H1 (cell line): ENCODE data around the gene ARID5A. TPM values are rescaled to one million over a fixed set of nuclear protein-coding genes. Genes with fewer than 3 reads are reported as not detected.

ENCODE experiments used
- CTCF ChIA-PET: fragments of 300-600 bp; sonication (Branson Sonifier 250); formaldehyde crosslinking; loops from one replicate; lab custom pipeline; 2021; ENCODE audit not compliant: partially characterized antibody; lab: Charles Lee
- POLR2A ChIA-PET: fragments of 300-600 bp; sonication (Branson Sonifier 250); formaldehyde crosslinking; loops from one replicate; lab custom pipeline; 2021; ENCODE audit warnings: inconsistent platforms; ENCODE audit not compliant: partially characterized antibody; lab: Charles Lee
- DNase-seq, 2 experiments: peaks; one replicate each; pipeline versions ENCODE4 v3.0.0 to v3.0.0-alpha.2; 2010 to 2022; ENCODE audit warnings: low spot score in 2 of 2, low read depth in 1 of 2, mixed read lengths in 1 of 2
- FAIRE-seq: peaks from 2 replicates; lab custom pipeline; 2011; peaks lifted over from hg19 to GRCh38; lab: Jason Lieb, UNC
- H2AFZ ChIP-seq: 2 replicates; pipeline ENCODE4 v1.8.1; 2012; ENCODE audit warnings: low read length, inconsistent platforms
- H2AK5ac ChIP-seq: 2 replicates; pipeline ENCODE4 v1.6.1; 2013; ENCODE audit warnings: low read depth, low read length
- H2BK120ac ChIP-seq: replicated peaks from 2 replicates; pipeline ENCODE3; 2013; ENCODE audit warnings: low read depth, low read length, inconsistent platforms
- H2BK12ac ChIP-seq: 2 replicates; pipeline ENCODE4 v1.6.1; 2013; ENCODE audit warnings: low read depth, low read length
- H2BK15ac ChIP-seq: 2 replicates; pipeline ENCODE4 v1.6.1; 2013; ENCODE audit warnings: low read length
- H2BK20ac ChIP-seq: 2 replicates; pipeline ENCODE4 v1.6.1; 2013; ENCODE audit warnings: low read length
- H2BK5ac ChIP-seq: 2 replicates; pipeline ENCODE4 v1.6.1; 2013; ENCODE audit warnings: low read depth, low read length
- H3K14ac ChIP-seq: 2 replicates; pipeline ENCODE4 v1.6.1; 2013; ENCODE audit warnings: inconsistent platforms; ENCODE audit not compliant: insufficient read length
- H3K18ac ChIP-seq: 2 replicates; pipeline ENCODE4 v1.6.1; 2013; ENCODE audit warnings: low read length; ENCODE audit errors: extremely low read depth
- H3K23ac ChIP-seq: 2 replicates; pipeline ENCODE4 v1.6.1; 2013; ENCODE audit warnings: inconsistent platforms; ENCODE audit not compliant: insufficient read length
- H3K23me2 ChIP-seq: 2 replicates; pipeline ENCODE4 v1.6.1; 2013; ENCODE audit warnings: low read depth, low read length
- H3K27ac ChIP-seq: 2 replicates; pipeline ENCODE4 v1.6.1; 2011; ENCODE audit warnings: low read depth, low read length, inconsistent platforms
- H3K27me3 ChIP-seq, 4 experiments: replicated peaks in 1 of 4; 1 replicate in 1 of 4; 2 replicates in 3 of 4; pipeline versions ENCODE4 v1.6.1 to v1.8.1; 2011 to 2013; ENCODE audit warnings: low read length in 3 of 4, mild to moderate bottlenecking in 3 of 4, inconsistent platforms in 2 of 4, mixed read lengths in 2 of 4, moderate library complexity in 1 of 4; ENCODE audit not compliant: control insufficient read depth in 3 of 4, insufficient read depth in 3 of 4; ENCODE audit errors: extremely low read depth in 1 of 4
- H3K36me3 ChIP-seq, 4 experiments: 2 replicates each; pipeline versions ENCODE4 v1.6.1 to v1.8.1; 2011 to 2013; ENCODE audit warnings: mild to moderate bottlenecking in 4 of 4, low read length in 3 of 4, moderate library complexity in 2 of 4, control low read depth in 1 of 4, inconsistent platforms in 1 of 4; ENCODE audit not compliant: insufficient read depth in 4 of 4, control insufficient read depth in 2 of 4
- H3K4ac ChIP-seq: replicated peaks from 2 replicates; pipeline ENCODE3; 2013; ENCODE audit warnings: low read length, low read depth, mixed read lengths, inconsistent platforms; ENCODE audit not compliant: insufficient read length
- H3K4me1 ChIP-seq, 4 experiments: replicated peaks in 1 of 4; 1 replicate in 1 of 4; 2 replicates in 3 of 4; pipeline versions ENCODE4 v1.6.1 to v1.8.1; 2011 to 2013; ENCODE audit warnings: low read length in 3 of 4, inconsistent platforms in 2 of 4, mixed read lengths in 1 of 4; ENCODE audit not compliant: insufficient read depth in 4 of 4, control insufficient read depth in 3 of 4
- H3K4me2 ChIP-seq, 2 experiments: 2 replicates each; pipeline versions ENCODE4 v1.6.1 to v1.8.1; 2011 to 2013; ENCODE audit warnings: low read depth in 2 of 2, low read length in 2 of 2, control low read depth in 1 of 2, inconsistent platforms in 1 of 2, mild to moderate bottlenecking in 1 of 2; ENCODE audit not compliant: insufficient read depth in 1 of 2
- H3K4me3 ChIP-seq, 4 experiments: fragments of 200-600, 300-600 bp in 1 of 4; sonication (generic), shearing (Covaris generic), sonication (Bioruptor Twin) in 1 of 4; 2 replicates each; pipeline versions ENCODE4 v1.5.1 to v1.8.1; 2011 to 2016; ENCODE audit warnings: low read length in 4 of 4, low read depth in 3 of 4, control low read depth in 2 of 4, inconsistent platforms in 2 of 4, mild to moderate bottlenecking in 2 of 4, mixed read lengths in 1 of 4, moderate library complexity in 1 of 4; ENCODE audit not compliant: insufficient read depth in 2 of 4; ENCODE audit errors: extremely low read depth in 1 of 4
- H3K56ac ChIP-seq: replicated peaks from 2 replicates; pipeline ENCODE3; 2013; ENCODE audit warnings: low read depth, mild to moderate bottlenecking, mixed read lengths, low read length, inconsistent platforms; ENCODE audit not compliant: insufficient read length
- H3K79me1 ChIP-seq: 2 replicates; pipeline ENCODE4 v1.6.1; 2013; ENCODE audit warnings: low read depth, low read length, control low read depth
- H3K79me2 ChIP-seq, 2 experiments: 2 replicates each; pipeline versions ENCODE4 v1.6.1 to v1.8.1; 2012 to 2013; ENCODE audit warnings: low read length in 2 of 2, mild to moderate bottlenecking in 2 of 2, inconsistent platforms in 1 of 2; ENCODE audit not compliant: insufficient read depth in 2 of 2, control insufficient read depth in 1 of 2
- H3K9ac ChIP-seq, 4 experiments: replicated peaks in 1 of 4; 1 replicate in 1 of 4; 2 replicates in 3 of 4; pipeline versions ENCODE4 v1.6.1 to v1.8.1; 2011 to 2013; ENCODE audit warnings: low read depth in 3 of 4, low read length in 3 of 4, control low read depth in 2 of 4, mild to moderate bottlenecking in 2 of 4, moderate library complexity in 2 of 4, inconsistent platforms in 1 of 4; ENCODE audit errors: extremely low read depth in 1 of 4
- H3K9me3 ChIP-seq, 2 experiments: 2 replicates each; pipeline versions ENCODE4 v1.6.1 to v1.8.1; 2012 to 2013; ENCODE audit warnings: mild to moderate bottlenecking in 2 of 2, moderate library complexity in 2 of 2, control low read depth in 1 of 2, inconsistent platforms in 1 of 2, low read depth in 1 of 2, low read length in 1 of 2, mixed read lengths in 1 of 2; ENCODE audit not compliant: insufficient read depth in 2 of 2
- H4K20me1 ChIP-seq, 2 experiments: replicated peaks in 1 of 2; 2 replicates each; pipeline versions ENCODE3 to v1.8.1; 2011 to 2013; ENCODE audit warnings: inconsistent platforms in 2 of 2, low read length in 2 of 2, mild to moderate bottlenecking in 1 of 2; ENCODE audit not compliant: insufficient read depth in 2 of 2, control insufficient read depth in 1 of 2
- H4K5ac ChIP-seq: 2 replicates; pipeline ENCODE4 v1.6.1; 2013; ENCODE audit warnings: low read length, low read depth, mixed read lengths, inconsistent platforms; ENCODE audit not compliant: insufficient read length
- H4K8ac ChIP-seq: 2 replicates; pipeline ENCODE4 v1.8.0; 2013; ENCODE audit warnings: mild to moderate bottlenecking, moderate library complexity, low read length, inconsistent platforms; ENCODE audit not compliant: insufficient read depth; ENCODE audit errors: extremely low read depth
- H4K91ac ChIP-seq: replicated peaks from 2 replicates; pipeline ENCODE3; 2013; ENCODE audit warnings: low read length, mixed read lengths, inconsistent platforms; ENCODE audit not compliant: insufficient read length
- GABPA ChIP-seq: IDR thresholded peaks from 2 replicates; pipeline ENCODE4 v1.6.1; 2011; ENCODE audit warnings: mild to moderate bottlenecking, low read length, moderate library complexity, borderline replicate concordance; ENCODE audit not compliant: insufficient read depth
- KDM4A ChIP-seq: IDR thresholded peaks from one replicate; pipeline ENCODE4 v1.7.1; 2012; ENCODE audit warnings: low read depth, mild to moderate bottlenecking, moderate library complexity, low read length, inconsistent platforms; ENCODE audit not compliant: severe bottlenecking
- NANOG ChIP-seq: IDR thresholded peaks from 2 replicates; pipeline ENCODE4 v1.6.1; 2011; ENCODE audit warnings: low read length, low read depth, mild to moderate bottlenecking, inconsistent platforms; ENCODE audit not compliant: insufficient read depth, poor library complexity, severe bottlenecking
- SIN3A ChIP-seq, 2 experiments: IDR thresholded peaks in 1 of 2; conservative IDR thresholded peaks in 1 of 2; 2 replicates each; pipeline ENCODE4 v1.6.1; 2011 to 2012; ENCODE audit warnings: low read length in 2 of 2, improper control_type of control experiment in 1 of 2, low read depth in 1 of 2, mild to moderate bottlenecking in 1 of 2
- SUZ12 ChIP-seq: fragments of 200-600 bp; sonication (generic); IDR thresholded peaks from 2 replicates; pipeline ENCODE4 v1.6.1; 2012; ENCODE audit warnings: mild to moderate bottlenecking, inconsistent platforms, low read length, moderate library complexity, mixed read lengths
- TBP ChIP-seq: IDR thresholded peaks from 2 replicates; pipeline ENCODE4 v1.6.1; 2011; ENCODE audit warnings: low read depth, low read length, improper control_type of control experiment
- WGBS, 2 experiments: shearing (Covaris generic) in 1 of 2; methylation state at CpG; one replicate each; pipeline versions ENCODE4 v1.1.6 to v1.1.7; 2013 to 2015; ENCODE audit warnings: low lambda C conversion rate in 2 of 2, mixed read lengths in 2 of 2, inconsistent platforms in 1 of 2, low coverage in 1 of 2, missing lambda C conversion rate in 1 of 2; ENCODE audit not compliant: insufficient replicate concordance in 2 of 2, insufficient coverage in 1 of 2, insufficient read length in 1 of 2; ENCODE audit errors: extremely low coverage in 1 of 2, missing lambda C conversion rate in 1 of 2; 5-methylcytosine and 5-hydroxymethylcytosine counted together
- polyA plus RNA-seq, 7 experiments: library from polyadenylated mRNA; depleted of rRNA in 3 of 7; stranded (reverse) in 5 of 7; unstranded in 2 of 7; fragments of >200 nt in 5 of 7; fragments of 200-250 nt in 2 of 7; gene quantifications; 1 replicate in 5 of 7; 2 replicates in 1 of 7; 4 replicates in 1 of 7; pipeline versions ENCODE4 v1.2.1 to v1.2.3, GENCODE V29; 2011 to 2013; ENCODE audit warnings: missing spikeins in 2 of 7, mixed read lengths in 2 of 7
- total RNA-seq: library from RNA; stranded (reverse); fragmentation: NEBNext Ultra II Directional; extraction: Animal tissue kit (Norgen Biotek cat#: 25700); gene quantifications from 2 replicates; pipeline ENCODE4 v1.2.1, GENCODE V29; 2021
- TF ChIP-seq, protein P1 (sequence below): IDR thresholded peaks from 2 replicates; pipeline ENCODE4 v1.6.1; 2012; ENCODE audit warnings: low read length, inconsistent platforms

Gene ARID5A
- total and polyA plus RNA-seq, 2 of the 8 experiments (the other 6 are each of a cell fraction or from before 2014, with no cell fraction given) = 3.3 to 5.3 TPM

DNA sequence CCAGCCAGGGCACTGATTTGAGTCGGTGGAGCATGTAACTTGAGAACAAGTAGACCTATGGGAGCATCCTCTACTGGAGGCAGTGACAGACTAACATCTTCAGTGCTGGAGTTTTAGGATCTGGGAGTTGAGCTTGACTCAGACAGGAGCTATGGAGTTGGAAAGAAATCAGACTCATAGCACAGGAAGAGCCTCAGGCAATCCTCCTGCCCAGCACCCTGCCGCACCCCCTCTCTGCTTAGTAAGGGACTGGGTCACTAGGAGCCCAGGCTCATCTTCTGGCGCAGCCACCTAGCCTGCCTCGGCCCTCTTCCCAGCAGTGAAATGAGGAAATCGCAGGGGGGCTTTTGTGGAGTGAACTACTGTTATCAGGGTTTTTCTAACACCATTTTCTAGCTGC lies 3.6 kb downstream of the ARID5A start:
- FAIRE-seq = no peak

More for the DNA sequence above, 3.6 kb downstream of the ARID5A start:
- H3K9me3 ChIP-seq = no peaks in the 10 kb centered on the region
- H3K23me2 ChIP-seq = peaks cover 14% of the 10 kb centered on the region; the same call in 1 of the 2 replicates
- H3K79me2 ChIP-seq = no peaks in the 10 kb centered on the region
- no peak overlapping the region for H2BK120ac ChIP-seq
- DNase-seq = no peak
- no peak overlapping the region for H2BK20ac ChIP-seq
- no peak overlapping the region for H3K27ac ChIP-seq
- no peaks in the 10 kb centered on the region for H3K36me3 ChIP-seq
- no peak overlapping the region for H3K4me3 ChIP-seq
- 0 out of 2 replicates have a peak overlapping the region, but pooled peaks have one; percentile 2 for H2BK12ac ChIP-seq
- no peak overlapping the region; the same call in 1 of the 2 replicates for H2AK5ac ChIP-seq
- no peak overlapping the region for H3K14ac ChIP-seq
- H3K18ac ChIP-seq = no peak overlapping the region
- TF ChIP-seq, protein P1, sequence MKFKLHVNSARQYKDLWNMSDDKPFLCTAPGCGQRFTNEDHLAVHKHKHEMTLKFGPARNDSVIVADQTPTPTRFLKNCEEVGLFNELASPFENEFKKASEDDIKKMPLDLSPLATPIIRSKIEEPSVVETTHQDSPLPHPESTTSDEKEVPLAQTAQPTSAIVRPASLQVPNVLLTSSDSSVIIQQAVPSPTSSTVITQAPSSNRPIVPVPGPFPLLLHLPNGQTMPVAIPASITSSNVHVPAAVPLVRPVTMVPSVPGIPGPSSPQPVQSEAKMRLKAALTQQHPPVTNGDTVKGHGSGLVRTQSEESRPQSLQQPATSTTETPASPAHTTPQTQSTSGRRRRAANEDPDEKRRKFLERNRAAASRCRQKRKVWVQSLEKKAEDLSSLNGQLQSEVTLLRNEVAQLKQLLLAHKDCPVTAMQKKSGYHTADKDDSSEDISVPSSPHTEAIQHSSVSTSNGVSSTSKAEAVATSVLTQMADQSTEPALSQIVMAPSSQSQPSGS = no peak
- TF ChIP-seq NANOG = no peak
- no peak for TF ChIP-seq TBP
- TF ChIP-seq GABPA = no peak
- no peak for TF ChIP-seq SUZ12
- TF ChIP-seq SIN3A (conservative IDR thresholded peaks at IDR 0.05 in 1 of 2, IDR thresholded peaks at IDR 0.05 in 1 of 2; ENCODE audit: low read depth in 1 of 2, low read length in 2 of 2) = no peak
- TF ChIP-seq KDM4A = no peak
- H4K20me1 ChIP-seq = peaks cover 9 to 11% of the 10 kb centered on the region in 2 experiments
- no peak overlapping the region; the same call in 1 of the 2 replicates for H4K8ac ChIP-seq
- peaks cover 3 to 26% (median 18%) of the 10 kb centered on the region in 4 experiments for H3K4me1 ChIP-seq
- no peak overlapping the region for H2AFZ ChIP-seq
- no peak overlapping the region for H4K5ac ChIP-seq
- H2BK15ac ChIP-seq = peak overlapping the region; percentile 46; the same call in 1 of the 2 replicates
- H3K23ac ChIP-seq = no peak overlapping the region
- H3K56ac ChIP-seq = no peak overlapping the region
- H2BK5ac ChIP-seq = no peak overlapping the region
- no peak overlapping the region for H3K9ac ChIP-seq
- no peaks in the 10 kb centered on the region; the same call in none of the 2 replicates for H3K79me1 ChIP-seq
- H3K27me3 ChIP-seq = peaks cover 10 to 30% (median 25%) of the 10 kb centered on the region in 4 experiments; a peak in 6 of 7 replicates
- POLR2A ChIA-PET = interaction anchor here (4.6 kb wide), 1 partner anchor 9 kb away, joined by 33 read pairs; no protein-coding TSS in a partner anchor
- no peak overlapping the region for H3K4ac ChIP-seq
- CTCF ChIA-PET = interaction anchor here (1.0 to 18.5 kb wide), 7 partner anchors 12 to 215 kb away, joined by 3 to 361 read pairs (median 7); partner anchors contain the start of genes ITPRIPL1 and NEURL3
- 69% methylated on average over 5 of the region's 5 CpGs; no CpG with 5 or more reads in 1 of the 2 experiments for WGBS, 2 experiments
- H4K91ac ChIP-seq = no peak overlapping the region
- peak overlapping the region in 1 of 2 experiments; percentile 79; a peak in 1 of 4 replicates for H3K4me2 ChIP-seq
